Mucosa of rectum (tissue), 2 donors: ENCODE measurements around the gene TLE4.

ENCODE experiments used
- H3K27ac ChIP-seq, 2 donors: one replicate each; pipeline ENCODE4 v1.7.0; 2013; ENCODE audit warnings: inconsistent platforms in 2 of 2, low read depth in 2 of 2, low read length in 2 of 2
- H3K27me3 ChIP-seq, 2 donors: one replicate each; pipeline ENCODE4 v1.7.0; 2013; ENCODE audit warnings: low read length in 2 of 2; ENCODE audit not compliant: control insufficient read depth in 2 of 2, insufficient read depth in 2 of 2
- H3K36me3 ChIP-seq, 2 donors: one replicate each; pipeline ENCODE4 v1.7.0; 2013; ENCODE audit warnings: low read length in 2 of 2; ENCODE audit not compliant: control insufficient read depth in 2 of 2, insufficient read depth in 2 of 2
- H3K4me1 ChIP-seq, 2 donors: one replicate each; pipeline ENCODE4 v1.7.0; 2013; ENCODE audit warnings: low read length in 2 of 2, mild to moderate bottlenecking in 1 of 2; ENCODE audit not compliant: control insufficient read depth in 2 of 2, insufficient read depth in 2 of 2
- H3K4me3 ChIP-seq, 2 donors: one replicate each; pipeline ENCODE4 v1.7.0; 2013; ENCODE audit warnings: low read length in 2 of 2
- H3K9ac ChIP-seq, 2 donors: one replicate each; pipeline ENCODE4 v1.7.0; 2013; ENCODE audit warnings: low read length in 2 of 2, low read depth in 1 of 2, mild to moderate bottlenecking in 1 of 2
- H3K9me3 ChIP-seq, 2 donors: one replicate each; pipeline ENCODE4 v1.7.0; 2013; ENCODE audit warnings: low read length in 2 of 2; ENCODE audit not compliant: control insufficient read depth in 2 of 2
- donor health status: healthy.
- donor health status: Normal muscosa, but diverticular disease.

Gene TLE4

DNA sequence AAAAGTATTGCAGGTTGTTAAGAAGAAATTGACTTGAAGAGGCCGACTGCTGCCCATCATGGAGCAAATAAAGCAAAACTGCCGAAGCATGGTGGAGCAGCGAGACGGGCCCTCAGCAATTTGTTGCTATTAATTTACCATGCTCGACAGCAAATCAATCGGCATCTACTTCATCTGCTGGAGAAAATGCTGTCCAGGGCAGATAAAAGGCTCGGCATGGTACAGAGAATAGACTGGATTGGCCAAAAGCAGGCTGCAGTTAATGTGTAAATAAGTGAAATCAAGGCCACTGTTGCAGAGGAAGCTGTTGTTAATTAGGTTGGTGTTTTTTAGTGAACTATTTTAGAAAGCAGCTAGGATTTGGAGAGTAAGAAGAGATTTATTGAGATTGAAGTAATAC lies 8.3 kb downstream of the TLE4 start:
- H3K4me3 ChIP-seq = no peak overlapping the region
- H3K9me3 ChIP-seq = no peaks in the 10 kb centered on the region
- H3K27ac ChIP-seq = no peak overlapping the region
- peaks cover 0 to 4% of the 10 kb centered on the region in 2 donors for H3K36me3 ChIP-seq
- H3K27me3 ChIP-seq = no peaks in the 10 kb centered on the region
- no peak overlapping the region for H3K9ac ChIP-seq
- peaks cover 6 to 11% of the 10 kb centered on the region in 2 donors for H3K4me1 ChIP-seq

GRCh38 chr9:79581388-79581787 lies 9.6 kb downstream of the TLE4 start:
- peaks cover 0 to 4% of the 10 kb centered on the region in 2 donors for H3K36me3 ChIP-seq
- H3K4me1 ChIP-seq = peaks cover 6 to 11% of the 10 kb centered on the region in 2 donors
- H3K9ac ChIP-seq = no peak overlapping the region
- H3K27ac ChIP-seq = no peak overlapping the region
- no peak overlapping the region for H3K4me3 ChIP-seq
- no peaks in the 10 kb centered on the region for H3K27me3 ChIP-seq
- no peaks in the 10 kb centered on the region for H3K9me3 ChIP-seq

- H3K4me1 ChIP-seq = peaks cover 6 to 11% of the 10 kb centered on the region in 2 donors
Observed at GRCh38 chr9:79581794-79582193, 10.0 kb downstream of the TLE4 start.

DNA sequence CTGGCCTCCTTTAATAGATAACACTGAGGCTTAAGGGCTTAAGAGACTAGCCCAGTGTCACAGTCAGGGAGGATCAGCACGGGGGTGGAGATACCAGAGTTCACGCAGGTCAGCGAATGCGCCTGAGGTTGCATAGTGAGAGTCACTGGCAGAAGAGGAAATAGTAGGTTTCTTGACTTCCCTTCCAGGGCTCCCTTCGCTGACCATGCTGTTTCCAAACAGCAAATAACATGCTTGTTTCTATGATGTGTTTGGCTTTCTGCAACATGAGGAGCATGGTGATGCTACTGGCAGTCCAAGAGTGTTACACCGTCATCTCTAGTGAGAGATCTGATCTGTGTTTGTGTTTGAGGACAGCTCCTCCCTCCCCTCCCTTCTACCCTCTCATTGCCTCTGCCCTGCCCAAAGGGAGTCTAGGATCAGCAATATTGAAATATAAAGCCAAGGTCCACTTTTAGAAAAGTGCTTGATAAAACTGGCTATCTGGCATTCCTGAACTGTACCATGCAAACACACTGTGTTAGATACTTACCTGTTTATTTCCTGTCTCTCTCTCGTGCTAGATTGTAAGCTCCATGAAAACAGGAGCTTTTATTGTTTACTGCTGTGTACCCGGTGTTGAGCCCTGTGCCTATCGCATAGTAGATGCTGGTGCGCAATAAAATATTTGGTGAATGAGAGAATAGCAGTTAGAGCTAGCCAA lies 12.3 kb downstream of the TLE4 start:
- no peak overlapping the region for H3K27ac ChIP-seq
- H3K27me3 ChIP-seq = no peaks in the 10 kb centered on the region
- H3K9me3 ChIP-seq = no peaks in the 10 kb centered on the region
- no peak overlapping the region for H3K9ac ChIP-seq
- H3K4me3 ChIP-seq = no peak overlapping the region
- peaks cover 6 to 11% of the 10 kb centered on the region in 2 donors for H3K4me1 ChIP-seq
- H3K36me3 ChIP-seq = peaks cover 0 to 4% of the 10 kb centered on the region in 2 donors

More at GRCh38 chr9:79581794-79582193, 10.0 kb downstream of the TLE4 start:
- no peaks in the 10 kb centered on the region for H3K9me3 ChIP-seq
- H3K4me3 ChIP-seq = no peak overlapping the region
- peaks cover 0 to 4% of the 10 kb centered on the region in 2 donors for H3K36me3 ChIP-seq
- H3K9ac ChIP-seq = no peak overlapping the region
- no peak overlapping the region for H3K27ac ChIP-seq
- no peaks in the 10 kb centered on the region for H3K27me3 ChIP-seq

GRCh38 chr9:79584655-79584982 lies 12.9 kb downstream of the TLE4 start:
- no peaks in the 10 kb centered on the region for H3K27me3 ChIP-seq
- H3K4me1 ChIP-seq = peaks cover 6 to 11% of the 10 kb centered on the region in 2 donors
- no peak overlapping the region for H3K27ac ChIP-seq
- no peaks in the 10 kb centered on the region for H3K9me3 ChIP-seq
- no peak overlapping the region for H3K4me3 ChIP-seq
- no peak overlapping the region for H3K9ac ChIP-seq
- peaks cover 0 to 4% of the 10 kb centered on the region in 2 donors for H3K36me3 ChIP-seq

DNA sequence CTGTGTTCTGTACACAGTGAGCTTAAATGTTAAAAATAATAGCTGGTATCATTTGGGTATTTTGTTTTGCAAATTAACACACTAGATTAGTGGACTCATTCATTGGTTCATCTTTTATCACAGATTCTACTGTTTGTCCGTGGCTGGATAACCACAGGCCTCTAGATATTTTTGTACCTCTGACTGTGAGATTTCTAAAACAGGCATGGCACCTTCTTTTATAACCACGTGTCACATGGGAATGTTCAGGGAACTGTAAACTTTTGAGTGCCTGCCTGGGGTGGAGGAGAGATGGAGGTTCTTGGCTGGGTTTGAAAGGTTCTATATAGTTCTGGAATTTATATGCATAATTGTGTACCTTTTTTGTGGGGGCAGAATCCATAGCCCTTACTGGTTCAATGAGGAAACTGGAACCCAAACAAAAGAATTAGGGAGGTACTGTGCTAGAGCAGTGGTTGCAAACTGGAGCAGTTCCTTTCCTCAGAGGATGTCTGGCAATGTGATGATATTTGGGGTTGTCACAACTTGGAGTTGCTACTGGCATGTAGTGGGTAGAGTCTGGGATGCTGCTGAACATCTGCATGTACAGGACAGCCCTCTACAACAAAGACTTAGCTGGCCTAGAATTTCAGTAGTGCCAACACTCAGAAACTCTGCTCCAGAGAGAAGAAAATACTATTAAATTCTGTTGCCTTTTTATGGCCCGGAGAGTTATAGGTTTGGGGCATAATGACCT lies 16.9 kb downstream of the TLE4 start:
- Histone ChIP-seq H3K9me3 (no peaks in the 10 kb centered on the region), H3K27ac (no peak overlapping the region), H3K27me3 (no peaks in the 10 kb centered on the region), H3K4me1 (peaks cover 2 to 4% of the 10 kb centered on the region in 2 donors), H3K9ac (no peak overlapping the region), H3K4me3 (no peak overlapping the region), H3K36me3 (peaks cover 0 to 4% of the 10 kb centered on the region in 2 donors)

- no peaks in the 10 kb centered on the region for H3K27me3 ChIP-seq
- no peak overlapping the region for H3K27ac ChIP-seq
- H3K4me3 ChIP-seq = no peak overlapping the region
- no peaks in the 10 kb centered on the region for H3K36me3 ChIP-seq
- no peaks in the 10 kb centered on the region for H3K9me3 ChIP-seq
- H3K4me1 ChIP-seq = no peaks in the 10 kb centered on the region
- no peak overlapping the region for H3K9ac ChIP-seq
Observed at GRCh38 chr9:79591458-79591857, 19.7 kb downstream of the TLE4 start.

DNA sequence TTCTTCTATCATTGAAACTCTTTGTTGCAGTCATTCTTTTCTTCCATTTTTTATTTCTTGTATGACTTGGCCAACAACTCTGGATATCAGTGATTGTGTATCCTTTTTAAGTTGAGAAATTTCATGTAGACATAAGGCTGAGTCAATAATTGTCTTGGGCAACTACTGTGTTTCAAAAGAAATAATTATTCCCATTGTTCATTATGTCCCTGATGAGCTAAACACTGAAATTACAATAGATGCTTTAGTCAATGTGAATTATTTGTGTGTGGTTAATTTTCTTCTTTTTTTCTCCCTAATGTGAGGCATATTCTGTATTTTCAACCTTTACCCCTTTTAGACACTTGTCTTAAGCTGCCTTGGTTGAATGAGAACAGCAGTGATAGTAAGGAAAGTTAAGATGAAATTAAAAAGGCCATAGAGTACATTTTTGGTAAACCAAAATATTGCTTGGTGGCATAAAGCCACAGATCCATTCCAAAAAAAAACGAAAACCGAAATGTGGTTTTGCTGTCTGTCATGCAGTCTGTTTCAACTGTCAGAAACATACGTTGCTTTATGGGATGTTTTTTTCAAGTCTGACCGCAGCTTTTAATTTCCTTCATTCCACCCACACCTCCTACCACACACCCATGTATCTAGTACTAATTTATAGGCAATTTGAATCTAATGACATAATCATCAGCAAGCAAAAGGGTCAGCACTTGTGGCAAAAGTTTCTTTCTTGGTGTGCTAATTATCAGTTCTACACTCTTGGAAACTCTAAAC lies 21.1 kb downstream of the TLE4 start:
- Histone ChIP-seq H3K27me3 (no peaks in the 10 kb centered on the region), H3K9ac (no peak overlapping the region), H3K27ac (no peak overlapping the region), H3K4me1 (no peaks in the 10 kb centered on the region), H3K9me3 (no peaks in the 10 kb centered on the region), H3K4me3 (no peak overlapping the region), H3K36me3 (no peaks in the 10 kb centered on the region)

- no peak overlapping the region for H3K27ac ChIP-seq
- H3K36me3 ChIP-seq = peaks cover 0 to 2% of the 10 kb centered on the region in 2 donors
- no peak overlapping the region for H3K9ac ChIP-seq
- H3K27me3 ChIP-seq = no peaks in the 10 kb centered on the region
- no peak overlapping the region for H3K4me3 ChIP-seq
- no peaks in the 10 kb centered on the region for H3K9me3 ChIP-seq
- no peaks in the 10 kb centered on the region for H3K4me1 ChIP-seq
Observed at GRCh38 chr9:79598562-79599345, 27.0 kb downstream of the TLE4 start.
